HepG2 (cell line): ENCODE measurements around the gene SLC2A10. TPM values are rescaled to one million over a fixed set of nuclear protein-coding genes. Genes with fewer than 3 reads are reported as not detected.

Source experiments
- ATAC-seq: fragments of 200-7000 bp; cut with Tn5 transposase; 3 replicates; pipeline ENCODE4 v1.9.1; 2020; ENCODE audit warnings: mild to moderate bottlenecking, moderate library complexity
- BruUV-seq: library from RNA; stranded (reverse); fragments of 400-500 nt; replicated peaks from 2 replicates; lab custom pipeline; 2021; lab: Mats Ljungman, UMichigan
- CTCF ChIA-PET: fragments of 300-600 bp; formaldehyde crosslinking; extraction: SDS; loops from one replicate; lab custom pipeline; 2021; ENCODE audit warnings: low total read pairs, inconsistent platforms, low intra/inter-chr PET ratio; lab: Yijun Ruan, JAX
- POLR2A ChIA-PET: fragments of 350-600 bp; sonication (Branson Sonifier 250); formaldehyde crosslinking; loops from one replicate; lab custom pipeline; 2020; ENCODE audit warnings: antibody characterized with exemption, inconsistent platforms; lab: Yijun Ruan, JAX
- DNase-seq: peaks from one replicate; pipeline ENCODE4 v3.0.0-alpha.2; 2015; ENCODE audit warnings: low spot score
- FAIRE-seq: peaks from 3 replicates; lab custom pipeline; 2011; peaks lifted over from hg19 to GRCh38; lab: Jason Lieb, UNC
- H2AFZ ChIP-seq: one replicate; pipeline ENCODE4 v1.6.1; 2011; ENCODE audit warnings: low read length, inconsistent platforms
- H3K27ac ChIP-seq: fragments of 300-600 bp; 3 replicates; pipeline ENCODE4 v1.8.0; 2011; ENCODE audit warnings: mixed run types, mild to moderate bottlenecking, mixed read lengths, low read length, inconsistent platforms; ENCODE audit not compliant: insufficient read depth; ENCODE audit errors: extremely low read length
- H3K27me3 ChIP-seq, 2 experiments: fragments of 200-600 bp in 1 of 2; 2 replicates in 1 of 2; 3 replicates in 1 of 2; pipeline versions ENCODE4 v1.6.0 to v1.8.0; 2011; ENCODE audit warnings: low read length in 2 of 2, mild to moderate bottlenecking in 2 of 2, moderate library complexity in 2 of 2, inconsistent platforms in 1 of 2; ENCODE audit not compliant: insufficient read depth in 2 of 2, control insufficient read depth in 1 of 2
- H3K36me3 ChIP-seq, 2 experiments: fragments of 200-600 bp in 1 of 2; replicated peaks in 1 of 2; 2 replicates in 1 of 2; 3 replicates in 1 of 2; pipeline versions ENCODE4 v1.5.1 to v1.8.0; 2011; ENCODE audit warnings: low read length in 2 of 2, inconsistent platforms in 1 of 2; ENCODE audit not compliant: insufficient read depth in 2 of 2, control insufficient read depth in 1 of 2
- H3K4me1 ChIP-seq: 2 replicates; pipeline ENCODE4 v1.5.1; 2012; ENCODE audit warnings: low read length, inconsistent platforms; ENCODE audit not compliant: insufficient read depth
- H3K4me2 ChIP-seq: 2 replicates; pipeline ENCODE4 v1.6.0; 2011; ENCODE audit warnings: low read depth, low read length, inconsistent platforms
- H3K4me3 ChIP-seq, 3 experiments: fragments of 200-600 bp in 1 of 3; sonication (generic), shearing (Covaris generic) in 1 of 3; replicated peaks in 1 of 3; 2 replicates each; pipeline ENCODE4 v1.5.1; 2011 to 2016; ENCODE audit warnings: low read length in 3 of 3, inconsistent platforms in 2 of 3, low read depth in 2 of 3, mild to moderate bottlenecking in 2 of 3, control low read depth in 1 of 3, mixed read lengths in 1 of 3; ENCODE audit not compliant: insufficient read depth in 1 of 3
- H3K79me2 ChIP-seq: one replicate; pipeline ENCODE4 v1.6.1; 2011; ENCODE audit warnings: low read length, inconsistent platforms; ENCODE audit not compliant: insufficient read depth
- H3K9ac ChIP-seq: 2 replicates; pipeline ENCODE4 v1.6.0; 2011; ENCODE audit warnings: mild to moderate bottlenecking, low read depth, low read length, inconsistent platforms; ENCODE audit not compliant: insufficient read depth
- H3K9me3 ChIP-seq: 2 replicates; pipeline ENCODE4 v1.5.1; 2012; ENCODE audit warnings: mild to moderate bottlenecking, low read length
- H4K20me1 ChIP-seq: 2 replicates; pipeline ENCODE4 v1.6.0; 2011; ENCODE audit warnings: inconsistent platforms, mild to moderate bottlenecking, low read length, moderate library complexity; ENCODE audit not compliant: insufficient read depth
- AGO2 ChIP-seq: fragments of 200-400 bp; formaldehyde crosslinking; optimal IDR thresholded peaks from 2 replicates; pipeline ENCODE3; 2017; ENCODE audit warnings: mild to moderate bottlenecking, low read depth, low read length, moderate library complexity
- REXO4 ChIP-seq: sonication (generic); formaldehyde crosslinking; IDR thresholded peaks from 2 replicates; pipeline ENCODE4 v1.8.0; 2022; ENCODE audit warnings: missing genetic modification reagents, mild to moderate bottlenecking, borderline replicate concordance
- ZNF337 ChIP-seq: sonication (generic); formaldehyde crosslinking; IDR thresholded peaks from 2 replicates; pipeline ENCODE4 v1.5.1; 2020; ENCODE audit warnings: missing genetic modification reagents, low read depth, mild to moderate bottlenecking, borderline replicate concordance
- ZNF430 ChIP-seq: sonication (generic); formaldehyde crosslinking; IDR thresholded peaks from 2 replicates; pipeline ENCODE4 v1.9.0; 2021; ENCODE audit warnings: mild to moderate bottlenecking, missing genetic modification reagents
- WGBS: methylation state at CpG from one replicate; pipeline ENCODE4 v1.1.6; 2017; ENCODE audit warnings: low lambda C conversion rate; 5-methylcytosine and 5-hydroxymethylcytosine counted together
- in situ Hi-C: cut with HindIII; loops from 2 replicates; pipeline ENCODE4 v1.10.0; 2017; ENCODE audit warnings: low pct_unique_long_range_greater_than_20kb; ENCODE audit not compliant: extremely low pct_ligation_motif_present
- intact Hi-C: fragments of 100-400 bp; cut with micrococcal nuclease; formaldehyde crosslinking; loops from one replicate; pipeline ENCODE4 v1.10.0; 2022; ENCODE audit not compliant: unreplicated experiment
- polyA plus RNA-seq, 8 experiments: library from polyadenylated mRNA; depleted of rRNA in 3 of 8; stranded (reverse) in 7 of 8; unstranded in 1 of 8; fragments of >200 nt; fragmentation: Illumina TruSeq in 4 of 8; extraction: Trizol in 4 of 8; gene quantifications; 2 replicates each; pipeline versions ENCODE4 v1.2.1 to v1.2.3, GENCODE V29; 2011 to 2016; ENCODE audit warnings: low read depth in 4 of 8, missing spikeins in 1 of 8, mixed read lengths in 1 of 8; ENCODE audit not compliant: insufficient read depth in 1 of 8
- total RNA-seq, 5 experiments: library from RNA; depleted of rRNA; stranded (reverse); fragments of >200 nt; fragmentation: Illumina TruSeq; extraction: Trizol; gene quantifications; 2 replicates each; pipeline ENCODE4 v1.2.3, GENCODE V29; 2016; ENCODE audit warnings: low read depth in 1 of 5
- TF ChIP-seq, protein P1 (sequence below): sonication (generic); formaldehyde crosslinking; IDR thresholded peaks from 2 replicates; pipeline ENCODE4 v1.8.0; 2022; ENCODE audit warnings: missing genetic modification reagents, mild to moderate bottlenecking, moderate library complexity, borderline replicate concordance
- TF ChIP-seq, protein P2 (sequence below): sonication (generic); formaldehyde crosslinking; IDR thresholded peaks from 2 replicates; pipeline ENCODE4 v1.4.0; 2020; ENCODE audit warnings: mild to moderate bottlenecking, missing genetic modification reagents
- TF ChIP-seq, protein P3 (sequence below): sonication (generic); formaldehyde crosslinking; IDR thresholded peaks from 2 replicates; pipeline ENCODE4 v1.5.1; 2020; ENCODE audit warnings: mild to moderate bottlenecking, missing genetic modification reagents, moderate library complexity
- TF ChIP-seq, protein P4 (sequence below): sonication (generic); formaldehyde crosslinking; IDR thresholded peaks from 2 replicates; pipeline ENCODE4 v1.9.0; 2022; ENCODE audit warnings: missing genetic modification reagents, mild to moderate bottlenecking, borderline replicate concordance

Gene SLC2A10
- total and polyA plus RNA-seq, 2 of the 13 experiments (the other 11 are each of a cell fraction or from before 2014, with no cell fraction given): 16.0 to 18.4 TPM

DNA sequence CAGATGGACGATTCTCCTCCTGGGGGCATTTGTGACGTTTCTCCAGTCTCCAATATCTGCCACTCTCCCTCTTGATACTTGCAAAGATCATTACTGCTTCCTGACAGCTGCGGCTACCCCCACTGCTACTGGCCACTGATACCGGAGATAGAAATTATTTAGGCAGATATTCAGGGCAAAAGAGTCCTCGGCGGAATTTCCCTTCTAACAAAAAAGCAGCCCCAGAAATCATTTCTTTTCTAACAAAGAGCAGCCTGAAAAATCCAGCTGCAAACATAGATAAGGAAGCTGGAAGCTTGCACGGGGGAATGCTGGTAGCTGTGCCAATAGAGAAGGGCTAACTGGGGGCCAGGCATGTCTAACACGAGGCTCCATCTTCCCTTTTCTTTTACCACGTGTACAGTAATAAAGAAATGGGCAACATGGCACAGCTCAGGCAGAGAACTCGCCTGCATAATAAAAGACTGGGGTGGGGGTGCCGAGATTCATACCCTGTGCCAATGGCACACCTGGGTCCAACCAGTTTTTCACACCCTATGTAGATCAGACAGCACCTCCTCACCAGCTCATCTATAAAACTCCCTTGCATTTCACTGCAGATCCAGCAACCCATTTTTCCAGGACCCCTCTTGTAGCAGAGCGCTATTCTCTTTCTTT lies 26.3 kb upstream of the SLC2A10 start (continued):
- no peak for TF ChIP-seq ZNF337 (CRISPR knock-in tag)
- TF ChIP-seq, protein P1, sequence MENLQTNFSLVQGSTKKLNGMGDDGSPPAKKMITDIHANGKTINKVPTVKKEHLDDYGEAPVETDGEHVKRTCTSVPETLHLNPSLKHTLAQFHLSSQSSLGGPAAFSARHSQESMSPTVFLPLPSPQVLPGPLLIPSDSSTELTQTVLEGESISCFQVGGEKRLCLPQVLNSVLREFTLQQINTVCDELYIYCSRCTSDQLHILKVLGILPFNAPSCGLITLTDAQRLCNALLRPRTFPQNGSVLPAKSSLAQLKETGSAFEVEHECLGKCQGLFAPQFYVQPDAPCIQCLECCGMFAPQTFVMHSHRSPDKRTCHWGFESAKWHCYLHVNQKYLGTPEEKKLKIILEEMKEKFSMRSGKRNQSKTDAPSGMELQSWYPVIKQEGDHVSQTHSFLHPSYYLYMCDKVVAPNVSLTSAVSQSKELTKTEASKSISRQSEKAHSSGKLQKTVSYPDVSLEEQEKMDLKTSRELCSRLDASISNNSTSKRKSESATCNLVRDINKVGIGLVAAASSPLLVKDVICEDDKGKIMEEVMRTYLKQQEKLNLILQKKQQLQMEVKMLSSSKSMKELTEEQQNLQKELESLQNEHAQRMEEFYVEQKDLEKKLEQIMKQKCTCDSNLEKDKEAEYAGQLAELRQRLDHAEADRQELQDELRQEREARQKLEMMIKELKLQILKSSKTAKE (CRISPR knock-in tag): no peak

DNA sequence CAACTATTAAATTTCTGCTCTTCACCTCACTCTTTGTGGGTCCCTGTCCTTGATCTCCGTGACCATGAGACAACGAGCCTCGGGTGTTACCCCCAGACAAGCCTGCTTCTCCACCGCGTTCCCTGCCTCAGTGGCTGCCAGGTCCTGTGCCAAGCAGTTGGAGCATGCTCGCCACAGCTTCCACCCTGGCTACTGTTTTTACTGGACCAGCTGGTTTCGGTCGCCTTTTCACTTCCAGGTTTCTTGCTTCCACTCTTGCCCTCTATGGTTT lies 25.8 kb upstream of the SLC2A10 start:
- H3K36me3 ChIP-seq: peaks cover 3 to 10% of the 10 kb centered on the region in 2 experiments; a peak in 3 of 5 replicates
- H3K9ac ChIP-seq: no peak overlapping the region
- no TSS peak for BruUV-seq
- H4K20me1 ChIP-seq: no peaks in the 10 kb centered on the region
- H3K4me1 ChIP-seq: peaks cover 88% of the 10 kb centered on the region
- peaks cover 0 to 3% of the 10 kb centered on the region in 2 experiments; a peak in 1 of 5 replicates for H3K27me3 ChIP-seq
- no peak overlapping the region for H3K27ac ChIP-seq
- intact Hi-C loops: no loop called here
- no peaks in the 10 kb centered on the region for H3K9me3 ChIP-seq
- in situ Hi-C loops: loop anchor here (5.0 kb wide), 3 partner anchors 36 to 161 kb away; no protein-coding TSS in a partner anchor
- DNase-seq (no peak), FAIRE-seq (no peak), ATAC-seq (no peak)
- H3K79me2 ChIP-seq: peaks cover 35% of the 10 kb centered on the region
- no peak overlapping the region for H3K4me2 ChIP-seq
- POLR2A ChIA-PET: interaction anchor here (1.6 to 5.0 kb wide), 2 partner anchors 34 to 52 kb away, joined by 3 to 27 read pairs; no protein-coding TSS in a partner anchor
- 88% methylated on average over 8 of the region's 8 CpGs for WGBS
- no peak overlapping the region for H2AFZ ChIP-seq
- CTCF ChIA-PET: no interaction called here
- no peak overlapping the region for H3K4me3 ChIP-seq
- TF ChIP-seq, protein P2, sequence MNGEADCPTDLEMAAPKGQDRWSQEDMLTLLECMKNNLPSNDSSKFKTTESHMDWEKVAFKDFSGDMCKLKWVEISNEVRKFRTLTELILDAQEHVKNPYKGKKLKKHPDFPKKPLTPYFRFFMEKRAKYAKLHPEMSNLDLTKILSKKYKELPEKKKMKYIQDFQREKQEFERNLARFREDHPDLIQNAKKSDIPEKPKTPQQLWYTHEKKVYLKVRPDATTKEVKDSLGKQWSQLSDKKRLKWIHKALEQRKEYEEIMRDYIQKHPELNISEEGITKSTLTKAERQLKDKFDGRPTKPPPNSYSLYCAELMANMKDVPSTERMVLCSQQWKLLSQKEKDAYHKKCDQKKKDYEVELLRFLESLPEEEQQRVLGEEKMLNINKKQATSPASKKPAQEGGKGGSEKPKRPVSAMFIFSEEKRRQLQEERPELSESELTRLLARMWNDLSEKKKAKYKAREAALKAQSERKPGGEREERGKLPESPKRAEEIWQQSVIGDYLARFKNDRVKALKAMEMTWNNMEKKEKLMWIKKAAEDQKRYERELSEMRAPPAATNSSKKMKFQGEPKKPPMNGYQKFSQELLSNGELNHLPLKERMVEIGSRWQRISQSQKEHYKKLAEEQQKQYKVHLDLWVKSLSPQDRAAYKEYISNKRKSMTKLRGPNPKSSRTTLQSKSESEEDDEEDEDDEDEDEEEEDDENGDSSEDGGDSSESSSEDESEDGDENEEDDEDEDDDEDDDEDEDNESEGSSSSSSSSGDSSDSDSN: 0 out of 2 replicates have a peak, but pooled peaks have one; percentile 15
- TF ChIP-seq ZNF430 (CRISPR knock-in tag) (no peak), AGO2 (peak; percentile 56), REXO4 (no peak)
- TF ChIP-seq, protein P3, sequence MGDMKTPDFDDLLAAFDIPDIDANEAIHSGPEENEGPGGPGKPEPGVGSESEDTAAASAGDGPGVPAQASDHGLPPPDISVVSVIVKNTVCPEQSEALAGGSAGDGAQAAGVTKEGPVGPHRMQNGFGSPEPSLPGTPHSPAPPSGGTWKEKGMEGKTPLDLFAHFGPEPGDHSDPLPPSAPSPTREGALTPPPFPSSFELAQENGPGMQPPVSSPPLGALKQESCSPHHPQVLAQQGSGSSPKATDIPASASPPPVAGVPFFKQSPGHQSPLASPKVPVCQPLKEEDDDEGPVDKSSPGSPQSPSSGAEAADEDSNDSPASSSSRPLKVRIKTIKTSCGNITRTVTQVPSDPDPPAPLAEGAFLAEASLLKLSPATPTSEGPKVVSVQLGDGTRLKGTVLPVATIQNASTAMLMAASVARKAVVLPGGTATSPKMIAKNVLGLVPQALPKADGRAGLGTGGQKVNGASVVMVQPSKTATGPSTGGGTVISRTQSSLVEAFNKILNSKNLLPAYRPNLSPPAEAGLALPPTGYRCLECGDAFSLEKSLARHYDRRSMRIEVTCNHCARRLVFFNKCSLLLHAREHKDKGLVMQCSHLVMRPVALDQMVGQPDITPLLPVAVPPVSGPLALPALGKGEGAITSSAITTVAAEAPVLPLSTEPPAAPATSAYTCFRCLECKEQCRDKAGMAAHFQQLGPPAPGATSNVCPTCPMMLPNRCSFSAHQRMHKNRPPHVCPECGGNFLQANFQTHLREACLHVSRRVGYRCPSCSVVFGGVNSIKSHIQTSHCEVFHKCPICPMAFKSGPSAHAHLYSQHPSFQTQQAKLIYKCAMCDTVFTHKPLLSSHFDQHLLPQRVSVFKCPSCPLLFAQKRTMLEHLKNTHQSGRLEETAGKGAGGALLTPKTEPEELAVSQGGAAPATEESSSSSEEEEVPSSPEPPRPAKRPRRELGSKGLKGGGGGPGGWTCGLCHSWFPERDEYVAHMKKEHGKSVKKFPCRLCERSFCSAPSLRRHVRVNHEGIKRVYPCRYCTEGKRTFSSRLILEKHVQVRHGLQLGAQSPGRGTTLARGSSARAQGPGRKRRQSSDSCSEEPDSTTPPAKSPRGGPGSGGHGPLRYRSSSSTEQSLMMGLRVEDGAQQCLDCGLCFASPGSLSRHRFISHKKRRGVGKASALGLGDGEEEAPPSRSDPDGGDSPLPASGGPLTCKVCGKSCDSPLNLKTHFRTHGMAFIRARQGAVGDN (CRISPR knock-in tag): peak; percentile 45; the same call in 1 of the 2 replicates
- TF ChIP-seq, protein P4, sequence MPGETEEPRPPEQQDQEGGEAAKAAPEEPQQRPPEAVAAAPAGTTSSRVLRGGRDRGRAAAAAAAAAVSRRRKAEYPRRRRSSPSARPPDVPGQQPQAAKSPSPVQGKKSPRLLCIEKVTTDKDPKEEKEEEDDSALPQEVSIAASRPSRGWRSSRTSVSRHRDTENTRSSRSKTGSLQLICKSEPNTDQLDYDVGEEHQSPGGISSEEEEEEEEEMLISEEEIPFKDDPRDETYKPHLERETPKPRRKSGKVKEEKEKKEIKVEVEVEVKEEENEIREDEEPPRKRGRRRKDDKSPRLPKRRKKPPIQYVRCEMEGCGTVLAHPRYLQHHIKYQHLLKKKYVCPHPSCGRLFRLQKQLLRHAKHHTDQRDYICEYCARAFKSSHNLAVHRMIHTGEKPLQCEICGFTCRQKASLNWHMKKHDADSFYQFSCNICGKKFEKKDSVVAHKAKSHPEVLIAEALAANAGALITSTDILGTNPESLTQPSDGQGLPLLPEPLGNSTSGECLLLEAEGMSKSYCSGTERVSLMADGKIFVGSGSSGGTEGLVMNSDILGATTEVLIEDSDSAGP (CRISPR knock-in tag): peak; percentile 31; the same call in 1 of the 2 replicates
